ENCODE data around the gene STK26.
"Not testable (repeated sequence)": the region's sequence is repeated elsewhere in the genome, so short reads cannot be mapped to it uniquely, and the experiment has no call there.

STK26 gene

DNA sequence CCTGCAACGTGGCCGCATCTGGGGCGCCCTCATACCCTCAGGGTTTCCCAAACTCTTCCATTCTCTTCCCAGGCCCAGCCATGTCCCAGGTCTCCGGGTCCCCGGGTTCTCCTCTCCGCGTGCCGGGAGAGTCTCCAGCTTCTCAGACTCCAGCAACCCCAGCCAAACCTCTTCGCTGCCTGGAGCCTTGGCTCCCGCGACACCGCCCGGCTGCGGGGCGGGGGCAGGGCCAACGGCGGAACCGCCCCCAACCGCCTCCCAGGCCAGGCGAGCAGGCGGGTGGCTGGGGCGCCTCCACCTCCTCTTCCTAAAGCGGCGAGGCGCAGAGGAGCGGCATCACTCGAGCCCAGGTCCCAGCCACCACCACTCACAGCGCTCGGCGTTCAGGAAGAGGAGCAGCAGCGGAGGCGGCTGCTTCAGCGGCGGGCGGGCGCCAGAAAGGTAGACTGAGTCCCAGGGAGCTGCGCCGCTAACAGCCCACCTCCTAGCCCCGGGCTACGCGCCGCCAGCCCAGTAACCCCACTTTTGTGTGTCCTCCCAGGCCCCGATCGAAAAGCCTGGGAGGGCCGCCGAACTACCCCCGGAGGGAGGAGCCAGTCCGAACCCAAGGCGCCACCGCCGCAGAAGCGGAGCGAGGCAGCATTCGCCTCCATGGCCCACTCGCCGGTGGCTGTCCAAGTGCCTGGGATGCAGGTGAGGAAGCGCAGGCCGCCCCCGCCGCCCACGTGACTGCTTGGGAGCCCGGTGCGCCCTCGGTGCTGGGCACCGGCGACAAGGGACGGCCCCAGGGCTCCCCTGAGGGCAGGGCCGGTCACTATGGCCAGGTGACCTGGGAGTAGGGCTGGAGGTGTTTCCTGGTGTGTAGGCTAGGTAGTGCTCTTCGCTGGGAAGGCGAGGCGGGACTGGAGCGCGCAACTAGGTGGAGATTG, at the start of gene STK26:
TSS of gene STK26 (plus strand) at position 336 of the 929 bp plus-strand sequence. CDS start at position 652, 316 bp downstream.
- peak; percentile 75 for DNase-seq

DNA sequence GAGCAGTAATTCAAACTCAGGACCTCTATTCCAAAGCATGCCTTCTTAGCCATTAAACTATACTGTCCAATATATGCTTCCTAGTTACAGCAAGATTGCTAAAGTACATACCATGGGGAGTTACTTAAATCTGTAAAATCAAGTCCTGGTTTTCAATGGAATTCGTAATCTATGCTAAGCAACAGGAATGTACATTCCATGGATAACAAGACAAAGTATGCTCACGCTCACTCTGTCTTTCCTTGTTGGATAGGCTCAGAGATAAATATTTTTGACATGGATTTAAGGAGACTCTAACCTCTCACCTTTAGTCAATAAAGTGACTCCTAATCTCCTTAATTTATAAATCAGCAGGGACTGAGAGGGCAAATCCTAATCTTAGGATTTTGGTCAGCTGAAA, 47.3 kb upstream of the STK26 start:
- DNase-seq, result no peak

DNA sequence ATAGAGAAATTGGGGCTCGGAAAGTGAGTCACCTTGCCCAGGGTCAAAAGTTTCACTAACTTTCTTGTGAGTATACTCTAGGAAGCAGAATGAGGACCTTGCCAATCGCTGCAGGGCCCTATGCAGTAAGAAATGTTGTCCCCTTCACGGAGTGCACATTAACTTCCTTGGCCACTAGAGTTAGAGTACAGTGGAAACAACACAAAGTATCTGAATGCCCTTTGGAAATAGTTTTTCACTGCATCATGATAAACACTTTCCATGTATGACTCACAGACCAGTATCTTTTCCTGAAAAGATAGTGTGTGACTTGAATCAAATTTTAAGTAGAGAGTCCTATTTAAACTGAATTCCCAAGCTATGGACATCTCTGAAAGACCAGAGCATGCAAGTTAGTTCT, 45.5 kb upstream of the STK26 start:
- DNase-seq, result no peak

DNA sequence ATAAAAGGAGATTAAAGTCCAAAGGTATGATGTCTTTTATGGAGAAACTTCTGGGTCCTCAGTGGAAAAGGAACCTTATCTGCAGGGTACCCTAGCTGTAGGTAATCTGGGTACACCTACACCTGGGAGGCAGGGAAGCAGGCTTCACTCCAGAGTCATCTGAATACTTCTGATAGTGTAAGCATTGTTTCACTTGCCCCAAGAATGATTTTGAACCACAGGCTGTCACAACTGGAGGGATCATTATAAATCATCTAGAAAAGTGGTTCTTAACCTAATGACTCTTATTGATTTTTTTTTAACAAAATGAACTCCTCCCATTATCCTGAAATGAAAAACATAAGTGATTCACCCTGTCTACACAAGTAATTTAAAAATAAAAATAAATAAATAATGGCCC, 44.0 kb upstream of the STK26 start:
- no peak for DNase-seq

DNA sequence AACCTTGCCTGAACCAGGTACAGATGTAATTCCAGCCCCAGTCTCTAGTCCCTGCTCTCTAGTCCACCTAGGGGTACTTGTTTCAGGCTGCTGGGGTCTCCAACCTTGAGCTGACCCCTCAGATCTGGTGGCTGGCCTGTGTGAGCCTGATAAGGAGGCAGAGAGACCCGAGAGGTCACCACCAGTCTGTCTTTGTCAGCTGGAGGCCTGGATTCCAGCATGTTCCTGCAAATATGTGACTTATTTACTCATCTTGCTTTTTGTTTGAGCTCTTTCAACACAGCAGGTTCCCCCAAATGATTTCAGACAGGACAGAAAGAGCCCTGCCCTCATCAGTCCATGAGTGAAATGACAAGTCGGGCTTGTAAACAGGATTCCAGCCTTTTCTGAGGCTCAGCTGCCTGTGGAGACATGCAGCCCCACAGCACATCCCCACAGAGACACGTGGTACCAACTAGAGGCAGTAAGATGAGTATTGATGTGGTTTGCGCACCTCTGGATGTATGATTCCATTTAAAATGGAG, 37.5 kb upstream of the STK26 start:
- DNase-seq, result no peak

DNA sequence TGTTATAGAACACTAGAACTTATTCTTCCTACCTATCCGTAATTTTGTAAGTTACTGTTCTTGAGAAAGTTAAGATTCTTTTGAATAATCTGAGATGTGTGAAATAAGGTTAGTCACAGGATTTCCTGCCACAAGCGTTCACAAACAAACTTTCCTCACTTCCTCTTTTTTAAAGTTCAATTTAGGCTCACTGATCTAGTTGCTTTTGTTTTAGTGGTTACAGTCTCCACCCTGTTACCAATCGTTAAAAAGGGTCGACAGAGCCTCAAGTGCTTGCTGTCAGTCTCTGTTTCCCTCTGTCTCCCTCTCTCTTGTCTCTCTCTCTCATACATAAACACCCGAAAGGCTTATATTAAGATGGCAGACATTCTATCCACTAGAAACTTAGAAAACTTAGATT, 35.9 kb upstream of the STK26 start:
- DNase-seq, result no peak

DNA sequence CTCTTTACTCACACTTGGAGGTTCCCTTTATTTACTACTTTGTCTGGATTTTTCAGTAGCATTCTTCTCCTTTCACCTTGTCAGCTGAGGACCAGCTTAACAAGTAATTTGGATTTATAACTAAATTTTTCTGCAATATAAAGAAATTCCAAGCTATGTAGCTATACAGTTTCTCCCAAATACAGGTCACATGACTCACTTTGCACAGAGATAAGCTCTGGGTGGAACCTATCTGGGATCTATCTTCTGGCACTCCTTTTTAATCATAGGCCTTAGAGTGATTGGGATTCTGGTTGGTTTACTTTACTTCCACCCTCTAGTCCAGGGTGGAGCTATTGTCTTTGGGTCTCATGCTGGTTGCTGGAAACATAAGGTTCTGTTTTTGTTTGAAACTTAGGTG, 34.9 kb upstream of the STK26 start:
- DNase-seq, result no peak

DNA sequence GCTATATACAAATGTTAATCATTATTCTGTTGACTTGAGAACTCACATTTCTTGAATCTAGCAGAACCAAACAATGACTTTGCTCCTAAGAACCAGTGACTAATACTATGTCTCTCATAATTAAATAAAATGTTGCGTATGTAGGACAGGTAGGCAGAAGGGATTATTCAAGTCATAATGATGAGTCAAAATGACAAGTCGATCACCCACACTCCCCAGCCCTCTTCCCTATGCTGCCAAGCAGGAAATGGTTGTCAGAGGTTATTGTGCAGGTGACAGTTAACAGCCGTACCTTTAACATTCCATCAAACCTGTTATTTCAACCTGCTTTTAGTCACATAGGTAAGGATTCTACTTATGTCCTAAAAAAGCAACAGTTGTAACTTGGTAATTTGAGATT, 22.0 kb upstream of the STK26 start:
- DNase-seq, result no peak

DNA sequence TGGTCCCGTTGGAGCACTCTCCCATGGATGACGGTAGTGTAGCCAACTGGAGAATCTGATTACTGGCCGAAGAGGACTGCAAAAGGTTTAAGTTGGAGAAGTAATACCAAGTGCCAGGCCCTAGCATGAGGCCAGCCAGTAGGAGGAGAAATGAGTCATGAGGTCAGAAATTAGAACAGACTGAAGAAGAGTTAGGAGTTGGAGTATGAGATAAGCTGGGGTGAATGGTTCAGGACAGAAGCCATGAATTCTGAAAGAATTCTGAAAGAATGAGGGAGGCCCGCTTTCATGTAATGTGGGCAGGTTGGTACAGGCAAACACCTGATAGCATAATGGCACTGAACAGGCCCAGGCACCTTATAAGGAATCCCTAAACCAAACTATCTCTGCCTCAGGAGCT, 18.4 kb upstream of the STK26 start:
- no peak for DNase-seq

DNA sequence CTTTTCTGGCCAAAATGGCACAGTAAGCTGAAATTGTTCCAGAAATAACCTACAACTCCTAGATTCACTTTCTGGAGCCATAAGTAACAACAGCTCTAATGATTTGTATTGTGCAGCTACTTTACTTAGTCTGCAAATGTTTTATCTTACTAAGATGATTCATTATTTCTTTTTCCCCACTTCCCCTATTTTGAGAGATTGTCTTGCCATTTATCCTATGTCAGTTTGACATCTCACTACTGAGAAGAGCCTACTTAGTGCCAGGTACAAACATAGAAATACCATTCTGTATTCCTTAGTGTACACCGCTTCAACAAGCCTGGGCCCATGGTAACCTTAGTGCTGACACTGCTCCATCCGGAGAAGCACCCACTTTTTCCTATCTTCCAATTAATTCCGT, 13.8 kb upstream of the STK26 start:
- DNase-seq, result no peak

DNA sequence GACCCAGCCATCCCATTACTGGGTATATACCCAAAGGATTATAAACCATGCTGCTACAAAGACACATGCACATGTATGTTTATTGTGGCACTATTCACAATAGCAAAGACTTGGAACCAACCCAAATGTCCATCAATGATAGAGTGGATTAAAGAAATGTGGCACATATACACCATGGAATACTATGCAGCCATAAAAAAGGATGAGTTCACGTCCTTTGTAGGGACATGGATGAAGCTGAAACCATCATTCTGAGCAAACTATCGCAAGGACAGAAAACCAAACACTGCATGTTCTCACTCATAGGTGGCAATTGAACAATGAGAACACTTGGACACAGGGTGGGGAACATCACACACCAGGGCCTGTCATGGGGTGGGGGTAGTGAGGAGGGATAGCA, 12.9 kb upstream of the STK26 start:
- DNase-seq, result not testable (repeated sequence)

DNA sequence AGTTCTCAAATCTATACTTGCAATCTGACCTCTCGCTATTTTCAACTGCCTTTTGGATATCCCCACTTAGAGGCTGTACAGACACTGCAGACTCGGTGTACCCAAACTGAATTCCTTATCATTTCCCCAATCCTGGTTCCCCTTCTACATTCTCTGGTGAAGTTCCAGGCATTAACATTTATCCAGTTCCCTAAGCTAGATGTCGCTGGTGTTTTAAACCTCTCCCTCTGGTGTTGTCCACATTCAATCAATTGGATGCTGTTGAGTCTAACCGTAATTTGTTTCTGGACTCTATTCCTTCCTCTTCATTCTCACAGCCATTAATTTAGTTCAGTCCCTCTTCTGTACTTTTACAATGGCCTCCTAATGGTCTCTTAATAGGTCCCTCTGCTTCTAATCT, 7.2 kb upstream of the STK26 start:
- DNase-seq, result no peak

DNA sequence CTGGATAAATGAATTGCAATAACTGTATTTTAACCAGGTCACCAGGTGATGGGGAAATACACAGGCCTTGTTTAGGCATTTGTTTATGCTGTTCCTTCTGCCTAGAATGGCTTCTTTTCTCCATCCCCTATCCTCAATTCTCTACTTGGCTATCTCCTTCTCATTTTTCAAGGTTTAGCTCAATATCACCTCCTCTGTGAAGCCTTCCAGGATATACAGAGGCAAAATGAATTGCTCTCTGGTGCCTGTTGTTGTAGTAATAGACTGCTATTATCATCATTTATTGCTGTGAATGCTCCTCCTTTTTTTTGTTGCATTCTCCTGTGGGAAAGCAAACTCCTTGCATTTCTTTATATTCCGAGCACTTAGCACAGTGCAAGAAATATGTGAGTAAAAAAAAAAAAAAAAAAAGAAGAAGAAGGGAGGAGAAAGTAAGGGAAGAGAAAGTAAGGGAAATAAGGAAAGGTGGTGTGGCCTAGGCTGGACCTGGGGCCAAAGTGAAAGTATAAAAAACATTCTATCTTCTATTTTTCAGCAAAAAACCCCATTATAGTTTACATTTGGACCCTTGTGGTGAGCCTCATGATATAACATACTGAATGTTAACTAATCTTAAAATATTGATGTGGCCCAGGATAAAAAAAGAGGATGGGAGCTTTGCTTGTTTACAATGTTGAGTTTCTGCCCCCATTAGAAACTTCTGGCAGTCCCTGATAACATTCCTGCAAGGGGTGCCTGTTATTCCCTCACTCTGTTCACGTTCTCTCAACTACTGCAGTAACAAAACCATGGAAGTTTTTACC, 6.3 kb upstream of the STK26 start:
- DNase-seq, result no peak

DNA sequence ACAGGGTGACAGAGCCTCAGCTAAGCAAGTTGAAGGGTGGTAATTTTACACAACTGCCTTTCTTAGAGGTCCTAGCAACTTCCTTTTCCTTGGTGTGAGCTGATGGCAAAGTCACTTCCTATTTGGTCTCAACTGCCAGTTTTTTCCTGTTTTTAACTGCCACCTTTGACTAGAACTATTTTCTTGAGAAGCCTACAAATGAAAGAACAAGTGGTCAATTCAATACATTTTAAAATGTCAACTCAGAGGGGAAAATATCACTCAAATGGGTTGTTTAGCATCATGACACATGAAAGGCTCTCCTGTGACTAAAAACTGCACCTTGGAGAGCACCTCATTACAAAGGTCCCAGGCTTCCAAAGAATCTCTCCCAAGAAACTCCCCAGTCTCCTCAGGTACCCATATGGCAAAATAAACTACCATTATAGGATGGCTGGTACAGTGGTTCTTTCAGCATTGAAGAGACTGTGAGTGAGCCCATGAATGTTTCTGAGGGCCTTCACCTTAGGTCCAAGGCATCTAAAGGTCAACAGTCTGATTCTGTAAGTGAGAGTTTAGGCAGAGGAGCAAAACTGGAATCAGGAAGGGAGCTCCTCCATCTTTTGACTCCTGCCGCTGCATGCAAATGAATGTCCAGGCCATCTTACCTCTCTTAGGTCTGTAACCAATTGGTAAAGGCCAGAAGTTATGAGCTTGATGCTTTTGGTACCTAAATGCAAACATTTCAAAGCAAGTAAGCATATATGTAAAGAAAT, 5.5 kb upstream of the STK26 start:
- DNase-seq, result no peak

DNA sequence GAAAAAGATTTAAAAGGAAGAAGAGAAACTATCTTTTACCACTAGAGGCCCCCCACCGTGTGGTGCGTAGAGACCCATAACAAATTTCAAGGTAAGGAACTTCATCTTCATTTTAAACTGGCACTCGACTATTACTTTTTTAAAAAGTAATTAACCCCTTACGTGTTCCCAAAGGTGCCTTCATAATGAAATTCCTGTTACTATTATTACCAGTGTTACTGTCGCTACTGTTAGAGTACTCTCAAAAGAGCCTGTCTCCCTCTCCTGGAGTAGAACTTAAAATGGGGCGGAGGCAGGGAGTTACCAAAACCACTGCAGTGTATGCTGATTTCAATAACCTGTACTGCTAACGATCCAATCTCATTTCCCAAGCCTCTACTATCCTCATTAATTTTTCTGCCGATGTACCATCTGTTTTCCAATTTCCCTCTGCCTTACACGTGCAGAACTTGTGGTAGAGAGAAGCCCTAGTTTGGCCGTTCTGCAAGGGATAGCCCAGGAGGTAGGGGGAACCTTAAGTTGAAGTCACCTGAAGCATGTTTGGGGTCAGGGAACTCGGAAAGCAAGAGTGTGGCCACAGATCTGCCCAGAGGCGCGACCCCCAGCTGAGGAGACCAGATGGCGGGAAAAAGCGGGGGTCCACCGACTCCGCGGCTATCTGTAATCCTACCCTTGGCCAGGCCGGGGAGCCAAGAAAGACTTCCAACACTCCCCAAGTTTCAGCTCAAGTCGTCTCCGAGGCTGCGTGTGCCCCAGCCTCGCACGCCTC, 720 bp upstream of the STK26 start:
- DNase-seq, result no peak

DNA sequence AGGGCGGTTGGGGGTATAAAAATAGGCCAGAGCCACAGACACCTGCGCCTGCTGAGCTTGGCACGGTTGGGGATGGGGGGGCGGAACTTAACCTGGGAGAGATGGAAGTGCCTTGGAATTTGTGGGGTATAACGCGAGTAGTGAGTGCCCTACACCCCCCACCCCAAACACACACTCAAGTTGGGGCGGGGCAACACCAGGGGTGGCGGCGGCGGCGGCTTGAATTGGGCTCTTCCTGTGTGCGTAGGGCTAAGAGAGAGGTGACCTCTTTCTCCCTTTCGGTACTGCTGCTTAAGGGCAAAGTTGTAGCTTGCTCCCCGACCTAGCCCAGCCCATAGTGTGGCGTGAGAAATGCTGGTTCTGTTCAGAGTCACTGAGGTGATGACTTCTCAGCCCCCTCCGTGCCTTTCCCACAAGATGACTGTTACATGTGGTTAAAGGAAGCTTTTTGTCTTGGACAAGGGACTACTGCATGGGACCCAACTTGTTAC, 839 bp downstream of the STK26 start:
- DNase-seq, result no peak

DNA sequence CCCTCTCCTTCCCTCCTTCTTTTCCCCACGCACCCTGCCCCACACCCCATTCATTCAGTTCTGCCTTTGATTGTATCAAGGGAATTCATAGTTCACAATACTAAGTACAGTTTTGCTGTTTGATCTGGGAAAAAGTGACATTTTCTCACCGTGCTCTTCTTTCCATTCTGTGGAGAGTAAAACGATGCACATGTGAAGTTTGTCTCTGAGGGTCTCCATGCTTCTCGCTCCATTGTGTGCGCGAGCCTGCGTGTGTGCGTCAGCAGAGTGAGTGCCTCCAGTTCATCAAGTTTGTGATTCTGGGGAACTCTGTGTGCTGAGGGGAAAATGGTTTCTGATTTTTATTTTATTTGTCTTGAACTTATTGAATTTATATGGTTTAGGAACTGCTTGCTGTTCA, 1.9 kb downstream of the STK26 start:
- DNase-seq, result peak; percentile 20

DNA sequence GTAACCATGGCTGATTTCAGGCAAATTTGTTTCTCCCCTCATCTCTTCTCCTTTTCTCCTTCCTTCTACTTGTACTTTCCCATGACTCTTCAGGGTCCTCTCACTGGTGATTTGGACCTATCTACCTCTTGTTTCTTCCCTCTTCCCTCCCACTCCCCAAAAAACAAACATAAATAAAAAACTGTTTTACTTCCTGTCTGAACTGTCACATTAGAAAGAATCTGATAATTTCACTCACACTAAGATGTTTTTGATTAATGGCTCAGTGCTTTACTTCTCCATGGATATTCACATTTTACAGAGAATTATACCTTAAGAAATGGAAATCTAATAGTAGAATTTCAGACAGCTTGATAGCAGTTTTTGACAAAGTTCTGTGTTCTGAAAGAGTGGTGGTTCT, 7.2 kb downstream of the STK26 start:
- no peak for DNase-seq

DNA sequence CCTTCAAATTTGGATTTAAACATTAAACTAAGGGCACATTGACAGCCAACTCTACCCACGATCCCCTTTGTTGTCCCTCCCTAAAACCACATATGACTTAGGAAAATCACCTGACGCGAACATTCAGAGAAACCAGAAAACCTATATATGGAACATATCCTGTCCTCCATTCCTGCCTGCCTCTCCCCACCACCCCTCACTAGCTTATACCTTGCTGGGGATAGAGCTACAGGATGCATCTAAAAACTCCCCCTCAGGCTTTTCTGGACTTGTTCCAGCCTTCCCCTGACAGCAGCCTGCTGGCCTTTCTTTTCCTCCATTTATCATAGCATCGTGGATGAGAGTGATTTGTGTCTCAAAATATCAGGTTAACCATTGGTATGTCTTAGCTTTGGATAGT, 8.8 kb downstream of the STK26 start:
- no peak for DNase-seq

DNA sequence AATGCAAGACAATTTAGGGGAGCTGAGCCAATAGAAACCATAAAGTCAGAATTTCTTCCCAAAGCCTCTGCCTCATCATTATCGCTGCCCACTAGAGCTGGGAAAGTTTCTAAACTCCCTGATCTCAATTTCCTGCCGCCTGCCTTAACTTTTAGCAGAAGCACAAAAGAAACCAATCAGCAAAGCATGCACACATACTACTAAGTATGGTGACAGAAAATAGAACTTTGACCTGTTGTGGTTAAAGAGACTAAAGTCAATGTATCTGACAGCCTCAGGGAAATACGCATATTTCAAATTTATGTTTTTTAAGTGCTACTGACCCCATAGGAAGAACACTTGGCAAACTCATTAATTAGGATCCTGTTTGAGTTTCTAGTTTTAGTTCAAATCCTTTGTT, 10.1 kb downstream of the STK26 start:
- DNase-seq, result no peak

DNA sequence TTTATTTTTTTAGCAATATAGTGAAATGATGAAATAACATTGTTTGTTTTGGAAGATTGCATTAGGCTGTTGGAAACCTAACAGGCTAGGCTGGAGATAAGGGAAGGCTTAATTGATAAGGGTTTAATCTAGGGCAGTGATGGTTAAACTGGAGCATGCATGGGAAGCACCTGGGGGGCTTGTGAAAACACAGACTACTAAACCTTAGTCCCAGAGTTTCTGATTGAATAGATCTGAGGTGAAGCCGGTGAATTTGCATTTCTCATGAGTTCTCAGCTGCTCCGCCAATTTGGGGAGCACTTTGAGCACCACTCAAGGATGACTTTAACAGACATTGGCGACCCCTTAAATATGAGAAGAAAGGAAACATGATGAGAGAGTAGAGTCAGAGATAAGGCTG, 11.5 kb downstream of the STK26 start:
- DNase-seq, result no peak

DNA sequence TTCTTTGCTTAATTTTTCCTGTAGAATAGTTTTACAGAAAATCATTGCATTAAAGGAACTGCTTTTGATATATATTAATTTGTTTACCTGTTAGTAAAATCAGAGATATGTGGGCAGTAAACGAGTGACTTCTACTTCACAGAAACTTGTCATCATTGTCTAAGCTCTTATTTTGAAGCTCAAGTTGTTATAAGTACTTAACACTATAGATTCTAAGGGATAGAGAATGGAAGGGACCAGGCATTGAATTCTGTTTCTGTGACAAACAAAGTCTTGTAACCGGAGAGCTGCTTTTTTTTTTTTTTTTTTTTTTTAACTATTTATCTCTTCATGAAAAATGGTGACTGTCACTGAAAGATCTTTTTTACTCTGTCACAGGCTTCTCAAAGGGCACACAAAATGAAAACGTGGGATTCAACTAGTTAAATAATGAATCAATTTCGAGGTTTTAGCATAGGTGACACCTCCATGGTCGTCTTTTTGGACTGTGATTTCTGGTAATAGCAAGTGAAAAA, 14.4 kb downstream of the STK26 start:
- no peak for DNase-seq

Data from retina (tissue), 1 donor.